DMS53 (cell line): Measurements from ENCODE around the gene CAPN5.

Experiments used
- DNase-seq: peaks from one replicate; lab custom pipeline; 2025; lab: John Stamatoyannopoulos, UW

The CAPN5 gene

DNA sequence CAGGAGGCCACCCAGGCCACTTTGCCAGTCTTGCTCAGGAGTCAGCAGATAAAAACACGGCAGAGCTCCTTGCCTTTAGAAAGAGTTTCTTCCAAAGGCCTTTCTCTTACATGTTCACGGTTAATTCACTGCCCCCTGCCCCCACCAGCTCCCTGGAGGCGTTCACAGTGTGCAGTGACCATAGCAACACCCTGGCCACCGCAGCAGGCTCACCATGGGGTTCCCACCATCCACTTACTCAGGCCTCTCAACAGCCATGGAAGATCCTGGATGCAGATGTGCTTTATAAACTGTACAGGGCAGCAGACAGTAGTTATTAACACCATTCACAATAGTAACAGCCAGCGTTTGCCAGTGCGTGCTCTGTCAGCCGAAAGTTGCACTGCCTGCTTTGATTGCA lies 50.7 kb downstream of the CAPN5 start:
- DNase-seq: no peak

DNA sequence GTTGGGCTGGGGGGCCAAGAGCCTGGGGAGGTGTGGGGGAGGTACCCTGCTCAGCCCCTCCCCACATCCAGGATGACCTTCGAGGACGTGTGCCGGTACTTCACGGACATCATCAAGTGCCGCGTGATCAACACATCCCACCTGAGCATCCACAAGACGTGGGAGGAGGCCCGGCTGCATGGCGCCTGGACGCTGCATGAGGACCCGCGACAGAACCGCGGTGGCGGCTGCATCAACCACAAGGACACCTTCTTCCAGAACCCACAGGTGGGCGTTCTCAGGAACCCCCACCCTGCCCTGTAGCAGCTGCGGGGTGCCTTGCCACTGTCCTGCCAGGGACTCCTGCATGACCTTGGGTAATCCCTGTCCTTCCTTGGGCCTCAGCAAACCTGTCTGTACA lies 51.3 kb downstream of the CAPN5 start:
- no peak for DNase-seq

- no peak for DNase-seq
Measured at GRCh38 chr11:77118971-77119370, 52.2 kb downstream of the CAPN5 start.

DNA sequence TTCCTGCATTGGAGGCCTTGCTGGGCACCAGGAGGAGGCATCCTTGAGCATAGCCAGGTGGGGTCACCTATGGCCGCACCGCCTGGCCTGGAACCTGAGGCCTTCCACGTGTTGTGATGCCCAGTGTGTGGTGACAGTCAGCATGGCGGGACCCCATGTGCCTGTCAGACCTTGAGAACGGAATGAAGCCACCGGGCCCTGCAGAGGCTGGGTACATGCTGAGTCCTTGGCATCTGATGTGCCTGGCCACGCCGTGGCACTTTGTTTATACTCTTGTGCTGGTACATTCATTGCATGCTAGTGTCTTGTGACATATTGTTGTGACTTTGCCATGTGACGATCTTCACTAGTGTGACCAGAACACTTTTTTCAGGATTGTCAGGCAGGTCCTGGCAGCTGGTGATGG lies 52.8 kb downstream of the CAPN5 start:
- no peak for DNase-seq

DNA sequence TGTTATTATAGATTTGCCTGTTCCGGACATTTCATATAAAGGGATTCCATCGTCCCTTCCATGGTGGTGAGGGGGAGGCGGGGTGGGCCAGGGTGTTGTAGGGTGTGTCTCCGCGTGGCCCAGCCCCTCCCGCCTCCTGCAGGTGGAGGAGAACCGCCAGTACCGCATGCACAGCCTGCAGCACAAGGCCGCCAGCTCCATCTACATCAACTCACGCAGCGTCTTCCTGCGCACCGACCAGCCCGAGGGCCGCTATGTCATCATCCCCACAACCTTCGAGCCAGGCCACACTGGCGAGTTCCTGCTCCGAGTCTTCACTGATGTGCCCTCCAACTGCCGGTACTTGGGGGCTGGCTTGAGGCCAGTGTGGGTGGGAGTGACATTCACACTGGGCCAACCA lies 53.8 kb downstream of the CAPN5 start:
- no peak for DNase-seq

GRCh38 chr11:77121096-77121640 lies 54.4 kb downstream of the CAPN5 start:
- no peak for DNase-seq

DNA sequence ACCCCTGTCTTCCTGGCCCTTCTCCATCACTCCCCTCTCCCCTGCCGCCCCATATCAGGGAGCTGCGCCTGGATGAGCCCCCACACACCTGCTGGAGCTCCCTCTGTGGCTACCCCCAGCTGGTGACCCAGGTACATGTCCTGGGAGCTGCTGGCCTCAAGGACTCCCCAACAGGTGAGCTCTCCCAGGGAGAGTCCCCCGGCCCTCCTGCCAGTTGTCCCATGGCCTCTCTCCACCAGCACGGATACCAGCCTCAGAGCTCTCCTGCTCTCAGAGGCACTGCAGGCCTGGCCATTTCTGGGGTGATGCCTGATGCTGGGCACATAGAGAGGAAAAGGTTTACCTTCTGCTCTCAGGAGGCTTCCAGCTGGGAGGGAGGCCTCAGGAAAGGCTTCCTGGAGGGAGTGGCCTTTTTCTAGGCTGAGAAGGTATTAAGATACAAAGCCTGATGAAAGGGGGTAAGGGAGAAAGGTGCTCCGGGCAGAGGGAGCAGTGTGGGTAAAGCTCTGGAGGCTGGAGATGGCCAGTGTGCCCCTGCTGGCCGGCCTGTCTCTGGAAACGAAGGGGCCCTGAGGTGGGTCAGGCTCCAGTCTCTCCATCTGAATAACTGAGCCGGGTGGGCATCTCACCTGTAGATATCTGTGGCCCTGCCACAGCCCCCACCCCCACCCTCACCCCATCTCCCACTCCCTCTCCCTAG lies 55.3 kb downstream of the CAPN5 start:
- DNase-seq: no peak

GRCh38 chr11:77122576-77123212 lies 55.9 kb downstream of the CAPN5 start:
- no peak for DNase-seq

DNA sequence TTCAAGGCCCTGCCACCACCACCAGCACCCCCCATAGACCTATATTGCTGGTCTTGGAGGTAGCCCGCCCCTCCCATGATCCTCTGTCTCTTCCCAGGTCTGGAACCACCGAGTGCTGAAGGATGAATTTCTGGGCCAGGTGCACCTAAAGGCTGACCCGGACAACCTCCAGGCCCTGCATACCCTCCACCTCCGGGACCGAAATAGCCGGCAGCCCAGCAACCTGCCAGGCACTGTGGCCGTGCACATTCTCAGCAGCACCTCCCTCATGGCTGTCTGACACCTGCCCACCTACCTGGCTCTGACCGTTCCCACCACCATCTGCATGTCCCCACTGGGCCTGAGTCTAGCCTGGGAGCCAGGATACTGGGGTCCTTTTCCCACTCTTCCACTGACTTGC lies 56.8 kb downstream of the CAPN5 start:
- no peak for DNase-seq

DNA sequence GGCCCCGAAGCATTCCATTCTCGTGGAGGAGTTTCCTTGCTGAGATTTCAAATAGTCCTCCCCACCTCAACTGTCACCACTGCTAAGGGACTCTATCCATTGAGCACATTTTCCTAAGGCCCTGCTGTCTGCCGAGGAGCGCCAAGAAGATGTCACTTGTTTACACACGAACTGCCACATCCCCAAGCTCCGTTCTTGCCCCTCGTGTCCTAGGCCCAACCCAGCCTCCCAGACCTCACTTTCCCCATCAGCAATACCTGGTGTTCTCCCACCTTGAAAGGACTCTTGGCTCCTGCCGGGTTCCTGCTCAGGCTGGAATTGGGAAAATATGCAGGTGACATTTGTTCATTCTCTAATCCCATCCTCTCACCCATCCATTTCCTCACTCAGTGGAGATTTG lies 57.3 kb downstream of the CAPN5 start:
- DNase-seq: no peak

DNA sequence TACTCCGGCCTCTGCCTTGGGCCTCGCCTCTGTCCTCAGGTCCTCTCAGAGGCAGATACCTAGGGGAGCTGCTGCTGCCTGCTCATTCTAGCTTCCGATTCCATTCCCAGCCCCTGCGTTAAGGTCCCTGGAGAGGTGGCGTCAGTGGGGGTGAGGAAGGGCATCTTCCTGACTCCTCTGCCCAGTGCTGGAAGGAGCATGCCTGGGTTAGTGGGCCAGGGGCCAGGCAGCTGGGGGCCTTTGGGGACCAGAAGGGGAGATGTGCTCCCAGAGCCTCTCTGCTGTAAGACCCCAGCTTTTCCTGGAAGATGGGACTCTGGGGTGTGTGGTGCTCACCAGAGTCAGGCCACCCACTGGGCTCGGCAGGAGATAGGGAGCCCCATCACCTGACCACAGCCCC lies 57.7 kb downstream of the CAPN5 start:
- DNase-seq: no peak

GRCh38 chr11:77125191-77125590 lies 58.4 kb downstream of the CAPN5 start:
- DNase-seq: no peak

DNA sequence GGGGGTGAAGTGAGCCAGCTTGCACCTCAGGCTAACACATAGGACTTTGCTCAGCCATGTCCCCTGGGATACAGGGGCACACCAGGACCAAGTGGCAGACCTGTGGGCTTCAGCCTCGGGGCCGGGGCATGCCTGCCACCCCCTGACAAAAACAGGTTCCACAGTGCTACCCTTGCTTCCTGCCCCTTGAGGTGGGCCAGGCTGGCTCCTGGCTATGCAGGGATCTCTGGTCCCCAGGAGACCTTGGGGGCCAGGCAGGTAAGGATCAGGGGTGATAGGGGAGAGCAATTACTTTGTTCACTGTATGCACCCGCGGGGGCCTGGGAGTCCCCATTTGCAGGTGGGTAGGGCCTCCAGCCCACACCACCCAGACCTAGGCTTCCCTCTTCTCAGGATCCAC lies 58.9 kb downstream of the CAPN5 start:
- DNase-seq: no peak

GRCh38 chr11:77126156-77126775 lies 59.5 kb downstream of the CAPN5 start:
- peak; percentile 52 for DNase-seq

GRCh38 chr11:77126861-77127234 lies 60.1 kb downstream of the CAPN5 start:
- peak; percentile 86 for DNase-seq

DNA sequence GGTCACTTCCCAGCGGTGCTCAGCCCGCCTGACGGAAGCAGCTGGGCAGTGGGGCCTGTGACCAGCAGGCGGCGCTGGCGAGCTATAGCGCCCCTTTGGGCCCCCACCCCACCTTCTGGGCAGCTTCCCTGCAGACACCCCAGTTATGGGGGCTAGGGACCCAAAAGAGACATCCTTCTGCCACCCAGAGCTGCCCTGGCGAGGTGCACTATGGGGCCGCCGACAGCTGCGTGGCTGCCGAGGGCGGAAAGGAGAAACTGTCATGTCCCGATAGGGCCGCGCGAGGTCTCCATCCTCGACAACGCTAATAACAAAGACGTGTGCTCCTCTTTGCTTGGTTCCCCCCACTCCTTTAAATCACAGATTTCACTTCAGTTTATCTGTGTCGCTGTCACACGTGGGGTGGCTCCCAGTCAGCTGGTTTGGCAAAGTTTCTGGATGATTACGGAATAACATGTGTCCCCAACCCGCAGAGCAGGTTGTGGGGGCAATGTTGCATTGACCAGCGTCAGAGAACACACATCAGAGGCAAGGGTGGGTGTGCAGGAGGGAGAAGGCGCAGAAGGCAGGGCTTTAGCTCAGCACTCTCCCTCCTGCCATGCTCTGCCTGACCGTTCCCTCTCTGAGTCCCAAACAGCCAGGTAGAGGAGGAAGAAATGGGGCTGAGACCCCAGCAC lies 60.6 kb downstream of the CAPN5 start:
- DNase-seq: peak; percentile 91

- DNase-seq: peak; percentile 99
Measured at GRCh38 chr11:77127920-77128691, 61.3 kb downstream of the CAPN5 start, which contains the start of gene MYO7A. TSS of gene MYO7A (plus strand) at chr11:77128246. CDS start at chr11:77130635, 2,389 bp downstream.

- DNase-seq: no peak
Measured at GRCh38 chr11:77129069-77129841, 62.5 kb downstream of the CAPN5 start.

- no peak for DNase-seq
Measured at GRCh38 chr11:77129842-77130756, 63.3 kb downstream of the CAPN5 start.
